HUES64 (cell line): ENCODE measurements around the gene GULP1.

Experiments
- H3K27ac ChIP-seq: 2 replicates; pipeline ENCODE4 v1.7.0; 2013; ENCODE audit warnings: low read depth, low read length, inconsistent platforms
- H3K27me3 ChIP-seq: 2 replicates; pipeline ENCODE4 v1.6.1; 2013; ENCODE audit warnings: mild to moderate bottlenecking, low read length; ENCODE audit not compliant: insufficient read depth
- H3K36me3 ChIP-seq: 2 replicates; pipeline ENCODE4 v1.6.1; 2013; ENCODE audit warnings: mild to moderate bottlenecking, low read length; ENCODE audit not compliant: insufficient read depth
- H3K4me1 ChIP-seq: 2 replicates; pipeline ENCODE4 v1.6.1; 2013; ENCODE audit warnings: mild to moderate bottlenecking, low read length, moderate library complexity; ENCODE audit not compliant: insufficient read depth
- H3K4me3 ChIP-seq: 2 replicates; pipeline ENCODE4 v1.5.1; 2013; ENCODE audit warnings: mild to moderate bottlenecking, low read length, moderate library complexity
- H3K9ac ChIP-seq: 2 replicates; pipeline ENCODE4 v1.6.1; 2013; ENCODE audit warnings: mild to moderate bottlenecking, low read depth, low read length
- H3K9me3 ChIP-seq: 2 replicates; pipeline ENCODE4 v1.6.1; 2013; ENCODE audit warnings: low read depth, low read length; ENCODE audit not compliant: insufficient read depth
- WGBS: fragments of 150-250, 120-280 bp; methylation state at CpG from one replicate; pipeline ENCODE4 v1.1.7; 2013; ENCODE audit warnings: missing lambda C conversion rate; 5-methylcytosine and 5-hydroxymethylcytosine counted together

Gene GULP1

GRCh38 chr2:188577231-188577630 is 285.6 kb downstream of the GULP1 start:
- Histone ChIP-seq H3K36me3 (peaks cover 36% of the 10 kb centered on the region), H3K9ac (no peak overlapping the region), H3K4me1 (no peaks in the 10 kb centered on the region), H3K27ac (no peak overlapping the region), H3K27me3 (no peaks in the 10 kb centered on the region), H3K9me3 (no peaks in the 10 kb centered on the region), H3K4me3 (no peak overlapping the region)
- WGBS: 92% methylated on average over 1 of the region's 2 CpGs

GRCh38 chr2:188580738-188581137 is 289.1 kb downstream of the GULP1 start:
- no peak overlapping the region for H3K9ac ChIP-seq
- H3K27ac ChIP-seq: no peak overlapping the region
- peaks cover 8% of the 10 kb centered on the region; the same call in 1 of the 2 replicates for H3K9me3 ChIP-seq
- H3K4me1 ChIP-seq: no peaks in the 10 kb centered on the region
- H3K36me3 ChIP-seq: peaks cover 42% of the 10 kb centered on the region
- 97% methylated on average over 5 of the region's 5 CpGs for WGBS
- no peak overlapping the region for H3K4me3 ChIP-seq
- no peaks in the 10 kb centered on the region for H3K27me3 ChIP-seq

- 95% methylated on average over 2 of the region's 2 CpGs for WGBS
- peaks cover 8% of the 10 kb centered on the region; the same call in 1 of the 2 replicates for H3K9me3 ChIP-seq
- H3K36me3 ChIP-seq: peaks cover 49% of the 10 kb centered on the region
- H3K9ac ChIP-seq: no peak overlapping the region
- no peak overlapping the region for H3K27ac ChIP-seq
- H3K4me1 ChIP-seq: no peaks in the 10 kb centered on the region
- H3K4me3 ChIP-seq: no peak overlapping the region
- no peaks in the 10 kb centered on the region for H3K27me3 ChIP-seq
These were observed 290.5 kb downstream of the GULP1 start for GRCh38 chr2:188582211-188582610.

- H3K4me1 ChIP-seq: no peaks in the 10 kb centered on the region
- H3K9me3 ChIP-seq: peaks cover 8% of the 10 kb centered on the region; the same call in 1 of the 2 replicates
These were observed 296.6 kb downstream of the GULP1 start for GRCh38 chr2:188588235-188588634.

GRCh38 chr2:188596054-188596453 is 304.4 kb downstream of the GULP1 start:
- H3K4me1 ChIP-seq: peaks cover 27% of the 10 kb centered on the region
- H3K9ac ChIP-seq: no peak overlapping the region
- H3K4me3 ChIP-seq: no peak overlapping the region
- no peak overlapping the region for H3K27ac ChIP-seq
- no peaks in the 10 kb centered on the region for H3K9me3 ChIP-seq
- WGBS: no CpG with 5 or more reads among the region's 1 CpG
- H3K36me3 ChIP-seq: peaks cover 59% of the 10 kb centered on the region
- no peaks in the 10 kb centered on the region for H3K27me3 ChIP-seq

More at GRCh38 chr2:188588235-188588634, 296.6 kb downstream of the GULP1 start:
- Histone ChIP-seq H3K9ac (no peak overlapping the region), H3K27ac (no peak overlapping the region), H3K36me3 (peaks cover 97% of the 10 kb centered on the region), H3K4me3 (no peak overlapping the region), H3K27me3 (no peaks in the 10 kb centered on the region)

- peaks cover 36% of the 10 kb centered on the region for H3K4me1 ChIP-seq
- no CpG with 5 or more reads among the region's 1 CpG for WGBS
- no peak overlapping the region for H3K9ac ChIP-seq
- H3K27me3 ChIP-seq: no peaks in the 10 kb centered on the region
- no peak overlapping the region for H3K27ac ChIP-seq
- H3K4me3 ChIP-seq: no peak overlapping the region
- H3K36me3 ChIP-seq: peaks cover 35% of the 10 kb centered on the region
- H3K9me3 ChIP-seq: no peaks in the 10 kb centered on the region
These were observed 306.9 kb downstream of the GULP1 start for GRCh38 chr2:188598551-188598950.

GRCh38 chr2:188599140-188599539 is 307.5 kb downstream of the GULP1 start:
- H3K27ac ChIP-seq: peak overlapping the region; percentile 1; the same call in 1 of the 2 replicates
- H3K27me3 ChIP-seq: no peaks in the 10 kb centered on the region
- H3K4me1 ChIP-seq: peaks cover 36% of the 10 kb centered on the region
- H3K4me3 ChIP-seq: no peak overlapping the region
- no peaks in the 10 kb centered on the region for H3K9me3 ChIP-seq
- H3K9ac ChIP-seq: no peak overlapping the region
- no CpG with 5 or more reads among the region's 2 CpGs for WGBS
- peaks cover 29% of the 10 kb centered on the region for H3K36me3 ChIP-seq

GRCh38 chr2:188600536-188601210 is 309.0 kb downstream of the GULP1 start:
- H3K27ac ChIP-seq: no peak overlapping the region
- no peak overlapping the region for H3K4me3 ChIP-seq
- peaks cover 14% of the 10 kb centered on the region for H3K36me3 ChIP-seq
- H3K9me3 ChIP-seq: no peaks in the 10 kb centered on the region
- H3K9ac ChIP-seq: no peak overlapping the region
- WGBS: 91% methylated on average over 5 of the region's 5 CpGs
- H3K27me3 ChIP-seq: no peaks in the 10 kb centered on the region
- H3K4me1 ChIP-seq: peaks cover 36% of the 10 kb centered on the region

GRCh38 chr2:188601391-188601790 is 309.7 kb downstream of the GULP1 start:
- WGBS: 83% methylated on average over 2 of the region's 2 CpGs
- Histone ChIP-seq H3K4me3 (no peak overlapping the region), H3K9me3 (no peaks in the 10 kb centered on the region), H3K9ac (no peak overlapping the region), H3K27ac (no peak overlapping the region), H3K36me3 (peaks cover 7% of the 10 kb centered on the region), H3K4me1 (peaks cover 36% of the 10 kb centered on the region), H3K27me3 (no peaks in the 10 kb centered on the region)

GRCh38 chr2:188601927-188602326 is 310.3 kb downstream of the GULP1 start:
- no peaks in the 10 kb centered on the region for H3K9me3 ChIP-seq
- H3K27me3 ChIP-seq: no peaks in the 10 kb centered on the region
- H3K36me3 ChIP-seq: peaks cover 1% of the 10 kb centered on the region; the same call in 1 of the 2 replicates
- no peak overlapping the region for H3K4me3 ChIP-seq
- peaks cover 36% of the 10 kb centered on the region for H3K4me1 ChIP-seq
- H3K9ac ChIP-seq: no peak overlapping the region
- H3K27ac ChIP-seq: no peak overlapping the region

- H3K36me3 ChIP-seq: no peaks in the 10 kb centered on the region
- H3K9me3 ChIP-seq: no peaks in the 10 kb centered on the region
- H3K4me1 ChIP-seq: peaks cover 24% of the 10 kb centered on the region
- H3K4me3 ChIP-seq: no peak overlapping the region
- no peak overlapping the region for H3K27ac ChIP-seq
- H3K9ac ChIP-seq: no peak overlapping the region
- WGBS: 100% methylated on average over 1 of the region's 1 CpG
- no peaks in the 10 kb centered on the region for H3K27me3 ChIP-seq
These were observed 312.9 kb downstream of the GULP1 start for GRCh38 chr2:188604579-188604978.
